GM18868 (cell line): ENCODE results near the gene FSTL4.
"Not testable (repeated sequence)": the region's sequence is repeated elsewhere in the genome, so short reads cannot be mapped to it uniquely, and the experiment has no call there.

Experiments
- ATAC-seq: cut with Tn5 transposase; IDR thresholded peaks from one replicate; pipeline ENCODE4 v1.9.1; 2021; ENCODE audit warnings: mild to moderate bottlenecking, moderate library complexity; ENCODE audit not compliant: unreplicated experiment

FSTL4 gene

DNA sequence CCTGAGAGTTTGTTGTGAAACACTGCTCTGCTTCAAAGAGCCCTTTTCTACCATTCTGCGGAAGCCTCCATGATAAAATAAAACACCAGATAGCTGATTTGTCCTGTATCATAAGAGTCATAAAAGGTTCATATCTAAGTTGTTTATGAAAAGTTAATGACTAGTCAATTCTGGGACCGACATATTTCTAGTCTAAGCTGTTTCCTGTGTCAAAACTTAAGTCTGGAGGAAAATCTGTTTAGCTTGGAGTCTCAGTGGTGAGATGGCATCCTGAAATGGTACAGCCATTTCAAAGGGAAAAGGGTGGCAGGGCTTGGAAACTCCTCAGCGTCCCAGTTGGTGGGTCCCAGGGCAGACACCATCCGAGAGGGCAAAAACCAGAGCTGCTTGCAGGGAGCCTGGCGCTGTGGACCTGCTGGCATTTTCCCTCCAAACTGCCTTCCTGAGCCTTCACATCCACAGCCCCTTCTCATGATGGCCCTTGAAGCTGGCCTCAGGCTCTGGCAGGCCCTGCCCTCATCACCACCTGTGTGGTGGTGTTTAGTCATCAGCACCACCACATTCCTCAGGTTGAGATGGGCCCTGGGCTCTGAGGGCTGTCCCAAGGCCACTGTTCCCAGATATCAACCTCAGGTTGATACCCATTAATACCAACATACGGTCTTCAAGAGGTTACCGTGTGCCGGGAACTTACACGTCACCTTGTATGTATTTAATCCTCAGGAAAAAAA is 376.5 kb downstream of the FSTL4 start:
- no peak for ATAC-seq

DNA sequence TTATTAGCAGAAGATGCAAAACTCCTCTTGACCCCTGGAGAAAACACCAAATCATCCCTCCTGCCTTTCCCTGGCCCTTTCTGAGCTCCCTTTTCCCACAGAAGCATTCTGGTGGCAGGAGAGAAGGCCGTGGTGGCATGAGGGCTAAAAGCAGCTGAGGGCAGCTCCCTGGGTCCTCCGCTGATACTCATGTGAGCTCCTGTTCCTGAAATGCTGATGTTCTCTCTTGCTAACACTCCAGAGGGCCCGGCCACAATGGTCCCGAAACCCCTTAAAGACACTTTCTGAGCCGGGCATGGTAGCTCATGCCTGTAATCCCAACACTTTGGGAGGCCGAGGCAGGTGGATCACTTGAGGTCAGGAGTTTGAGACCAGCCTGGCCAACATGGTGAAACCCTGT is 377.4 kb downstream of the FSTL4 start:
- ATAC-seq = no peak

DNA sequence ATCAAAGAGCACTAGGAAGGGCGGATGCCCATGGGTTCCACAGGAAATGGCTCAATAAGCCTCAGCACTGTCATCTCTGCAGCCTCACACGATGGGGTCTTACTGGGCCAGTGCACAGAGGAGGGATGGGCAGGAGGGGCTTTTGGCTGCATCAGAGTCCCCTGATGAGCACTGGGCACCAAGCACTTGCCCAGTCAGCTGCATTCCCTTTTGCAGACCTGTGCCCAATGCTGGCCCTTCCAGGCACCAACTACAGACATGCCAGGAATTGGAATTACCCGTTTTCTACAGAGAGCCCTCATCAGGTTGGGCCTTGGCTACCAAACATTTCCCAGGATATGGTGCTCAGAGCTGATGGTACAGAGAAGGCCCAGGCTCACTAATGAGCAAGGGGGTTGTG is 378.1 kb downstream of the FSTL4 start:
- ATAC-seq = no peak

DNA sequence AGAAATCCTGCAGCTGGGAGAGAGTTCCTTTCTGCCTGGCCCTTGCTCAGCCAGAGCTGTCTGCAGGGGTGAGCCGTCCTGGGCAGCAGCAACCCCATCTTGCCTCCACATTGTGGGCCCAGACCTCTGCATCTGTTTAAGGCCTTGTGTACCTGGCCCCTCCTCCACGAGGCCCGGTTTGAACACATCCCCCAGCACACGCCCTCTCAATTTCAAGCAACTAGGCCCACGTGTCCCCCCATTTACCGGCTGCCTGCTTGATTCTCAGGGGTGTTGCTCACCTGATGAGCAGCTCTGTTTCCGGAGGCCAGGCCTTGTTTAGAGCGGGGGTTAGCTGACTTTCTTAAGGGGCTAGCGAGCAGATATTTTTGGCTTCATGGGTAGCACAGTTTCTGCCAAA is 378.7 kb downstream of the FSTL4 start:
- no peak for ATAC-seq

DNA sequence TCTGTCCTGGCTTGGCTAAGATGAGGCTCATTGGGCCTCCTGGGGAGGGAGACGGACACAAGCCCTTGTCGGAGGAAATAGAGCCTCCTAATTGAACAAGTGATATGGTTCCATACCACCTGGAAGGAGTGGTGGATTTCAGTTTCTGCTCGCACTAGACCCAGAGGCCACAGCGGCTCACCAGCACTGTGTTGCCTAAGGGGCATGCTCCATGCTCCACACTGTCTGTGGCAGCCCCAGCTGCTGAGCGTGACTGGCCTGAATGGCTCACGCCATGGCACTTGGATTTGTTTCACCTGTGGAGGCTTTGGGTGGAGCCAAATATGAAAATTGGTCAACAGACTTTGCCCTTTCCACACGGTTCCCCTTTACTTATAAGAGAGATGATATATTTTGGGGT is 379.4 kb downstream of the FSTL4 start:
- ATAC-seq = no peak

DNA sequence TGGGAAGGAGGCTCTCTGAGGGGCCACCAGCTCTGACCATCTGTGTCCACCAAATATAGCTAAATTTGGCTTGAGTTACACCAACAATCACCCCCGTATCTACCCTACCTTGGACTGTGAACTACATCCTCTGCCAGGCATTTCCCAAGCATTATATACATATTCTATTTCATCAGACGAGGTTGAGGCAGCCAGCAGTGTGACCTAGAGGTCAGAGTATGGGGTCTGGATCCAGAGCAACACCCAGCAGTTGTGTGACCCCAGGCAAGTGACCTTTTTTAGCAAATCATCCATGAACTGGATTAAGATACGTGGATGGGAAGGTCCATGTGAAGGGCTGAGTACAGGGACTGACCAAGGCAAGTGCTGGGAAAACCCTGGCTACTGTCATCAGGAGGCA is 379.9 kb downstream of the FSTL4 start:
- ATAC-seq = no peak

DNA sequence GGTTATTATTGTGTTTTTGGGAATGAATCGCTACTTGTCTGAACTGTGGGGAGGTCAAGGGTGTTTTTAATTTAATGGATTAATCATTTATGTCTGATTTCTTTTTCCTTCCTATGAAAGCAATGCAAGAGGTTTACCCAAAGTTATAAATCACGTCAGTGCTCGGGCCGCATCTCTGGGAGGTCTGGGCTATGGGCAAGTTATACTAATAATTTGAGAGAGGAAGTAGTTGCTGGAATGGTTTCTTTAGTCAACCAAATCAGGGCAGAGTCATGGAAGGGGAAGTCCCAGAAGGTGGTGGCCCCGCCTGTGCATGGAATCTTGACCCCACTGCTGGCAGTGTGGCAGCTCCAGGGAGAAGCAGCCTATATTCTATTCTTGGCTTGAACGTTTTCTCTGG is 380.3 kb downstream of the FSTL4 start:
- ATAC-seq = no peak

DNA sequence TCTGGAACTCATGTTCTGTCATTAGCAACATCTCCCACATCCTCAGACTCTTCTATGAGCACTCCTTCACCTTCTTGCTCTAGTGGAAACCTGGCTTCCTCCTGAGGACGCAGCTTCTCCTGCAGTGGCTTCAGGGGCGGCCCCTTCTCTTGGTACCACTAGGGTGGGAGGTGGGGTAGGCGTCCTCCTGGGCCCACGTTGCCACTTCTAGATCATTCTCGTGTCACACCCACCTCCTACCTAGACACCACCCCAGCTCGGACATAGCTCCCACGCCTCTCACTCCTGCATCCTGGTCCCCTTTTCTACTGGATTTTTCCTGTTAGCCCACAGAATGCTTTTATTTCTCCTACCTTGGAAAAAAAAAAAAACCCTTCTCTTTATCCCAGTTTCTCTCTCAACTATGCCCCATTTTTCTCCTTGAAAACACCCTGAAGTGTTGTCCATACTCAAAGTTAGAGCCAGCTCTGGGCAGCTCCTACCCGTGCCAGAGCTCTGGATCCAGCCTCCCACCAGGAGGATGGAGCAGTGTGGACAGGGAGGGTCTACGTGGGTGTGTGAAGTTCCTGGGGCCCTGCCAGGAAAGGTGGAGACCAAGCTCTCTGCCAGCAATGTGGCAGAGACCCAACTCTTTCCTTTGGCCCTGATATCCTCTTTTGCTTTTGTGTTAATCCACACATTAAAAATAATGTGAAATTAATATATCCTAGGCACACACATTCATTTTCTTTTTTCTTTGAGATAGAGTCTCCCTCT is 381.3 kb downstream of the FSTL4 start:
- no peak for ATAC-seq

DNA sequence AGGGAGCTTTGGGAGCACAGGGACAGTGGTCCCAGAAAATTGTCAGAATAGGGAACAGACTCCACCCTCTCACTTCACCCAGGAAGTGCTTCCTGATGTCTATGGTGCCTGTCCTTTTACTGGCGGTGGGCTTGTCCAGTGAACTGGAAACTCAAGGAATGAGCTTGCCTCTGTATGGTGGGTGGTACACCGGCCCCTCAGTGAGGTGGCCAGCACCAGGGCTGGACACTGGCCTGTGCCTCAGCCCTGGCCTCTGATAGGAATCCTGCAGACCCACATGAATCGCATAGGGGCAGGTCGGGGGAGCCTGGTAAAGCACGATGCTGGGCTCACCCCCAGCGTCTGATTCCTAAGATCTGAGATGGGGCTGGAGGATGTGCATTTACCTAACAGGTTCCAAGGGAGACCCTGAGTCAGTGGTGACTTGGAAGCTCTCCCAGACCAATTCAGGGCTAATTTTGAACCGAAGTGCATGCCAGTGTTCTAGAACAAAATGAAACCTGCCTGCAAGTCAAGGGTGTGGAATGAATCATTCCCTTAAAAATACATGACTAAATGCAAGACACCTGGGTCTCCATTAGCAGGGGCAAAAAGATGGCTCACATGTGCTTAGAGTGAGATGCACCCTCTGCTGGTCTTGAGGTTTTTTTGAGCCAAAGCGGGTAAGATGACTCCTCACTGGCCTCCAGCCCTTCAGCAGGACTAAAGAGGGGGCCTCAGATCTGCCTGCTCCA is 382.2 kb downstream of the FSTL4 start:
- no peak for ATAC-seq

DNA sequence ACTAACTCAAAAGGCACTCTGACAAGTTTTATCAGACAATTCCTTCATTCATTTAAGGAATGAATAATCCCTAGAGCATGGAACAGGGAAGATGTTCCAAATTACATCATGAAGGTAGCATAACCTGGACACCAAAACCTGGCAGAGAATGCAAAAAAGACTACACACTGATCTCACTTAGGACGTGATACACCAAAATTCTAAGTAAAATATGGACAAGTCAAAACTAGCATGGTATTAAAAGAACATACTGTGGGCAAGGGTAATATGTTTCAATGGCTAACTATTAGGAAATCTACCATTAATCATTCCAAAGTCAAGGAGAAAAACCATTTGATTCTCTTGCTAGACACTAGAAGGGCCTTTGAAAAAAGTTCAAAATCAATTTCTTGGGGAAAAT is 384.0 kb downstream of the FSTL4 start:
- no peak for ATAC-seq

DNA sequence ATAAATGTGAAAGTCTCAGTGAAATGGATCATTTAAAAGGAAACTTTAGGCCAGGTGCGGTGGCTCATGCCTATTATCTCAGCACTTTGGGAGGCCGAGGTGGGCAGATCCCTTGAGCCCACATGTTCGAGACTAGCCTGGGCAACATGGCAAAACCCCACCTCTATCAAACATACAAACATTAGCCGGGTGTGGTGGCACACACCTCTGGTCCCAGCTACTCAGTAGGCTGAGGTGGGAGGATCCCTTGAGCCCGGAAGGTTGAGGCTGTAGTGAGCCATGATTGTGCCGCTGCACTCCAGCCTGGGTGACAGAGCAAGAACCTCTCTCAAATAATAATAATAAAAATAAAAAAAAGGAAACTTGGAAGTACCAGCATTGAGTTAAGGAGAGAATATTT is 384.4 kb downstream of the FSTL4 start:
- no peak for ATAC-seq

DNA sequence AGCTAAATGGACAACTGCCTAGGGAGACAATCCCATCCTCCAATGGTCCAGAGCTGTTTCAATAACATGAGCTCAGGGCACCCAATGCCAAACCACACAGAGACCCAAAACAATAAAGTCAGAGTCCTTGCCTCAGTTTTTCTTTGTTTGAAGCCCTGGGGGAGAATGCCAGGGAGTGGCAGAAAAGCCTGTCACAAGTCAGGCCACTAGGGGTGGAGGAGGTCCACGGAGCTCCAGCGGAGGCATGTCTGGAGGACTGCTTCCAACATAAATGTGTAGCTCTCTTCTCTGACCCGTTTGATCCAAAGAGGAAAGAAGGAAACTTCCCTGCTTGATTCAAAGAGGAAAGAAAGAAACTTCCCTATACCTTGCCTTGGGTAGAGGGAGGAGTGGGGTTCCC is 385.3 kb downstream of the FSTL4 start:
- no peak for ATAC-seq

DNA sequence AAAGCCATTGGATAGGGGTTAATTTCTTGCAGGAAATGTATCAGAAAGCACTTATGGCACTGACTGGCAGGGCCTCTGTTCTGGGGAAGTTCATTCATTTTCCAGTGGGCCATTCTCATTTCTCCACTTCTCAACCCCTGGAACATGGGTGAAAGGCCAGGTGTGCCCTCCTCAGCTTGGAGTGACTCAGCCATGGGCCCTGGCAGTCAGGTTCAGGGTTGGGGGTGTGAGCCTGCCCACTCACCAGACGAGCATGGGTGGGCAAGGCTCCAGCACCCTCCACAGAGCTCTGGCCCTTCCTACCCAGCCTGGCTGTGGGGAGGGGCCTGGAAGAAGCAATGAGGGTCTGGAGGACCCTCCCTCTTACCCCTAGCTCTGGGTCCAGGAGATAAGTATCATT is 386.2 kb downstream of the FSTL4 start:
- ATAC-seq = no peak

DNA sequence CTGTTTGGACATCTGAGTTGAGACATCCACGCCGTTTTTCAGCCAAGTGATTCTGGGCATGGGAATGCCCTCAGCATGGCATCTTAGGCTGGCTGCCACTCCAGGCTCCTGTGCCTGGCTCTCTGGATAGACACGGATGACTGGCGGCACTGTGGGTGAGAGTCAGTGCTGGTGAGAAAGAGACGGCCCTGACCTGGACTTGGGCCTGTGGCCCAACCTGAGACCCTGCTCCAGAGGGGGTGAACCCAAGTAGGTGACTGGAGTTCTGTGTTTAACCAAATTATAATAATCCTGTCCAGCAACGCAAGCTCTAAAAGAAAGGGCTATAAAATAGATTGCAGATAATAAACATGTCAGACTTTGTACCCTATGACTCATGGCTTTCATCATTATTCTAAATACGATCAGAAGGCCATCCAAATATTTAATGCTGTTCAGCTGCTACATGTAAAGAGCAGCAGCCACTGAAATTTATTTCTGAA is 386.6 kb downstream of the FSTL4 start:
- no peak for ATAC-seq

DNA sequence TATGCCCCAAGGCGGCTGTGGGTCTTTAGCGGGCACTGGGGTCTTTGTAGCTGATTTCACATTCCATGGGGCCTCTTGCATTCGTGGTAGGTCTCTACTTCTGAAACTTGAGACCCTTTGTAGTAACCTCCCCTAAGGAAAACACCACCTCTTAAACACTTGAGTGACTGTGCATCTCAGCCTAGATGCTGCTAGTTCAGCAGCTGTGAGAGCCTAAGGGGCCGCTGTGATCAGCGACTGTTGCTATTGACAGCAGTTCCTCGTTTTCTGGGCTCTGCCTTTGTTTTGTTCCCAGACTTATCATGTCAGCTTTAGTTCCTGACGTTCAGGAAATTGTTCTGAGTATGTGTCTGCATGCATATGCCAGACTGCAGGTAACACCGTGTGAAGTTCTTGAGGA is 389.4 kb downstream of the FSTL4 start:
- ATAC-seq = no peak

DNA sequence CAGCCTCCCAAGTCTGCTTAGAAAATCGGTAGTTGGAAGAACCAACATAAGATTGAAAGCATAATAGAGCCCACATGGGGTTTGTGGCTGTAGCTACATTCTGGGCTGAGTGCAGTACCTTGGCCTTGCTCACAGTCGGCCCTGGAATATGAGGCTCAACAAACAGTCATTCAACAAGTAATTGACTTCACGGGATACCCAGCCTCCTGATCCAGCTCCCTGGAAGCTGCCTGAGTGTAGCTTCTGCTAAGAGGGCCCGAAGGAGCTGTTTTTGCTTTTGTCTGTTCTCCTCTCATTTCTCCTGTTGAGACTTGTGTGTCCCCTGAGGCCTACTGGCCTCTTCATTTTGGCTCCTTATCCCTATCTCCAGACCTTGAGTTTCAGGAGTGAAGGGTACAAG is 389.8 kb downstream of the FSTL4 start:
- no peak for ATAC-seq

DNA sequence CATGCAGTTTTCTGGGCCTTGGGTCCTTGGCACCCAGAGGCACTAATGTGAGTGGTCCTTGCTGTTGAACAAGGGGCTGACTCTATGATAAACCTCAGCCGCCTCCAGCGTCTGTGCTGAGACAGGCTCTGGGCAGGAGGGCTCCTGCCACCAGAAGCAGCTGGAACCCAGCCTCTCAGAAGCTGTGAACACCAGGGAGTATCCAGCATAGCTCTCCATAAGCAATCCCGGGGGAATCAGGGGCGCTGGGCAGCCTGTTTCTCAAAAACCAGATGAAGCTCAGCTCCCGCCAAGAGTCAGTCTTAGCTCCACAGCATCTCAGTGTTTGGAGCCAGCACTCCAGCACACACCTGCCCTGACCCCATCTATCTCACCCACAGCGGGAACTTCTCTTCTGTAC is 390.3 kb downstream of the FSTL4 start:
- ATAC-seq = no peak

DNA sequence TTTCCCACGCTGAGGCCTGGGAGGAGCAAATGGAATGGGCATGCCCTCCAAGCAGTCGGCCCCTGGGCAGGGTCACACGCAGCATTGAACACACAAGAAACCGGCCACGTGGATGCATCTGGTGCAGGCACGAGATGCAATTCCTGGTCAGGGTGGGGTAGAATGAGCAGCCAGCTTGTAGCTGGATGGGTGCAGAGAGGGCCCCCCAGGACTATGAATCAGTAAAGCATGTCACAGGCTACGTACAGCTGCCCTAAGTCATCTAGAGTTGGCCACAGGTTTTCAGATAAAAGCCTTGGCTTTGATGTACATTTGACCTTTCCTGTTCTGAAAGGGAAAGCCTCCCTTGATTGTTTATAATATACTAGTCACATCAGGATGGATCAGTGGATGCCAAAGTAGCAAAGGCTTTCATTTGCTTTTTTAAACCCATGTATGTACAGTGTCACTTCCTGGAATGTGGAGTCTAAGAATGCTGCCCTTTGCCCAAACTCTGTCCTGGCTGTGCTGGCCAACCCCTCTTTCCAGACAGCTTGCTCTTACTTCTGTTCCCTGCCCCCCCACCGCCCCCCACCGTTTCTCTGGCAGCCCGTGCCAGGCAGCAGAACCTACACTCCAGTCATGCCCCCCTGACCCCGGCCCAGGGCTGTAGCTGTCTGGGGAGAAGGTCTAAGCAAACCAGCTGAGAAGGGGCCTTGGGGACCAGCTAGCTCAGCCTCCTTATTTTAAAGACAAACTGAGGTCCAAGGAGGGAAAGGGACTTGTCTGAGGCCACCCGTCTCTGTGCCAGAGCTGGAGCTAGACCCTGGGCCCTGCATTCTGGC is 391.3 kb downstream of the FSTL4 start:
- no peak for ATAC-seq

DNA sequence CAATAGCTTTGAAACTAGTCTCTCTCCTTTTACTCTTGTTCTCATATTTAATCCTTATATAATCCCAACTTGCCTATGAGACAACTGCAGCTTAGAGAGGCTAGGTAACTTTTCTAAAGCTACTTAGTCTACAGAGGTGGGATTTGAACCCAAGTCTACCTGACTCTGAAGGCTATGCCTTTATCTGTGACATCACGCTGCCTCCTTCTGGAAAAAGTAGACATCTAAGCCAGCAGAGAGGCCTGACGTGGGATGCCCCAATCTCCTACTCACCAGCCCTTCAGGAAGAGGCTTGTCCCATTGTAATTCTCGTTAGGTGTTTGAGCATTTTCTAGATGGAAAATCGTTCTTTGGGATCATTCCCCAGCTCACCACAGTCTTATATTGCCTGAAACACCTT is 393.0 kb downstream of the FSTL4 start:
- ATAC-seq = no peak

DNA sequence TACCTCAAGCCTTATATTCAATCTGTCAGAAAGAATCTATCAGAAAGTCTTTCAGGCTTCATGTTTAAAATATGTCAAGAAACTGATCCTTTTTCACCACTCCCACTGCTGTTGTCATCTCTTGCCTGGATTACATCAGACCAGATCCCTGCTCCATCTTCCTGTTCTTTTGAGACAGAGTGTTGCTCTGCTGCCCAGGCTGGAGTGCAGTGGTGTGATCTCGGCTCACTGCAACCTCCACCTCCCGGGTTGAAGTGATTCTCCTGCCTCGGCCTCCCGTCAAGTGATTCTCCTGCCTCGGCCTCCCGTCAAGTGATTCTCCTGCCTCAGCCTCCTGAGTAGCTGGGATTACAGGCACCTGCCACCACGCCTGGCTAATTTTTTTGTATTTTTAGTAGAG is 396.2 kb downstream of the FSTL4 start:
- ATAC-seq = not testable (repeated sequence)
